ENCODE data around the gene PID1.

GRCh38 chr2:229150317-229150716 lies 120.8 kb downstream of the PID1 start:
- TF ChIP-seq POLR2A (IDR thresholded peaks at IDR 0.05; ENCODE audit: low read length) (no peak), GATA1 (IDR thresholded peaks at IDR 0.05; ENCODE audit: low read depth, low read length) (no peak)
